Calu3 (cell line): ENCODE measurements around the gene ASTN1. TPM values are rescaled to one million over a fixed set of nuclear protein-coding genes. Genes with fewer than 3 reads are reported as not detected.

Source experiments
- BruUV-seq: library from RNA; stranded (reverse); fragments of 400-500 nt; replicated peaks from 2 replicates; lab custom pipeline; 2021; lab: Mats Ljungman, UMichigan
- CTCF ChIA-PET: fragments of 300-600 bp; sonication (Branson Sonifier 250); formaldehyde crosslinking; loops from one replicate; lab custom pipeline; 2022; ENCODE audit warnings: antibody characterized with exemption; lab: Charles Lee
- DNase-seq: peaks from one replicate; pipeline ENCODE4 v3.0.0; 2022
- H3K27ac Mint-ChIP-seq: one replicate; pipeline ENCODE4 v1.8.0; 2022; ENCODE audit warnings: mixed read lengths; ENCODE audit not compliant: unreplicated experiment
- H3K27me3 Mint-ChIP-seq: one replicate; pipeline ENCODE4 v1.8.0; 2022; ENCODE audit warnings: mixed read lengths; ENCODE audit not compliant: unreplicated experiment
- H3K36me3 Mint-ChIP-seq: one replicate; pipeline ENCODE4 v1.8.0; 2022; ENCODE audit warnings: mild to moderate bottlenecking, moderate library complexity, mixed read lengths; ENCODE audit not compliant: insufficient read depth, unreplicated experiment
- H3K4me1 Mint-ChIP-seq: one replicate; pipeline ENCODE4 v1.8.0; 2022; ENCODE audit warnings: mild to moderate bottlenecking, low read depth, mixed read lengths; ENCODE audit not compliant: unreplicated experiment
- H3K4me3 Mint-ChIP-seq: one replicate; pipeline ENCODE4 v1.8.0; 2022; ENCODE audit warnings: mild to moderate bottlenecking, low read depth, moderate library complexity, mixed read lengths; ENCODE audit not compliant: unreplicated experiment
- H3K9me3 Mint-ChIP-seq: one replicate; pipeline ENCODE4 v1.8.0; 2022; ENCODE audit warnings: low read depth, mixed read lengths; ENCODE audit not compliant: unreplicated experiment
- CTCF ChIP-seq: fragments of 200-600 bp; IDR thresholded peaks from one replicate; pipeline ENCODE4 v1.8.0; 2022; ENCODE audit warnings: antibody characterized with exemption; ENCODE audit not compliant: unreplicated experiment
- intact Hi-C: fragments of 100-400 bp; cut with micrococcal nuclease; formaldehyde crosslinking; loops from one replicate; pipeline ENCODE4 v1.10.0; 2022; ENCODE audit not compliant: unreplicated experiment
- total RNA-seq: library from RNA; stranded (reverse); gene quantifications from 2 replicates; pipeline ENCODE4 v1.2.3, GENCODE V29; 2022

Gene ASTN1
- total RNA-seq, 1 experiment from 2014 or later = not detected

- H3K4me1 Mint-ChIP-seq = no peaks in the 10 kb centered on the region
- H3K36me3 Mint-ChIP-seq = no peaks in the 10 kb centered on the region
- H3K4me3 Mint-ChIP-seq = no peak overlapping the region
- no TSS peak for BruUV-seq
- DNase-seq = no peak
- no peaks in the 10 kb centered on the region for H3K9me3 Mint-ChIP-seq
- peaks cover 83% of the 10 kb centered on the region for H3K27me3 Mint-ChIP-seq
- no peak for TF ChIP-seq CTCF
- CTCF ChIA-PET = interaction anchor here (0.5 to 0.7 kb wide), 2 partner anchors 198 to 753 kb away, joined by 3 read pairs; no protein-coding TSS in a partner anchor
- H3K27ac Mint-ChIP-seq = no peak overlapping the region
- intact Hi-C loops = no loop called here
Measured at GRCh38 chr1:177020851-177021589, 143.5 kb downstream of the ASTN1 start.

GRCh38 chr1:177017287-177017852 is 147.1 kb downstream of the ASTN1 start:
- Mint-ChIP-seq H3K27ac (no peak overlapping the region), H3K27me3 (peaks cover 74% of the 10 kb centered on the region), H3K9me3 (no peaks in the 10 kb centered on the region), H3K36me3 (no peaks in the 10 kb centered on the region), H3K4me1 (no peaks in the 10 kb centered on the region), H3K4me3 (no peak overlapping the region)
- BruUV-seq = no TSS peak
- CTCF ChIA-PET = no interaction called here
- TF ChIP-seq CTCF = no peak
- intact Hi-C loops = no loop called here
- DNase-seq = no peak

DNA sequence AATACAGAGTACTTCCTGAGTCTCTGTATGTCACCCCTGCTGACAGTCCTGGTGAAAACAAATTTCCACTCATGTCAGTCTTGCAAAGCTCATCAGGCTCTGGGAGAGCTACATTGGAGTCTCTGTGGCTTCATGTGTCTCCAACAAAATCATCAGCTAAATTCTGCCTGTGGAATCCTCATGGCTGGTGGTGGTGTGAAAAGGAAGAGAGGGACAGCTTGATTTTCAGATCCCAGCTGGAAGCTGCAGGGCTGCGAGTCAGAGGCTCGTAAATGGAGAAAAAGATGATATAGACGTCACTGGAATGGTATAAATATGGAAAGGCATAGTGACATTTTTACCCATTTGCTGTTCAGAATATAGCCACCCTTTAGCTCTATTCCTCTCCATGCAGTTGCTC is 150.2 kb downstream of the ASTN1 start:
- CTCF ChIA-PET = no interaction called here
- Mint-ChIP-seq H3K27ac (no peak overlapping the region), H3K27me3 (peaks cover 67% of the 10 kb centered on the region), H3K4me1 (no peaks in the 10 kb centered on the region), H3K36me3 (no peaks in the 10 kb centered on the region), H3K4me3 (no peak overlapping the region), H3K9me3 (no peaks in the 10 kb centered on the region)
- intact Hi-C loops = no loop called here
- no peak for TF ChIP-seq CTCF
- DNase-seq = no peak
- no TSS peak for BruUV-seq

DNA sequence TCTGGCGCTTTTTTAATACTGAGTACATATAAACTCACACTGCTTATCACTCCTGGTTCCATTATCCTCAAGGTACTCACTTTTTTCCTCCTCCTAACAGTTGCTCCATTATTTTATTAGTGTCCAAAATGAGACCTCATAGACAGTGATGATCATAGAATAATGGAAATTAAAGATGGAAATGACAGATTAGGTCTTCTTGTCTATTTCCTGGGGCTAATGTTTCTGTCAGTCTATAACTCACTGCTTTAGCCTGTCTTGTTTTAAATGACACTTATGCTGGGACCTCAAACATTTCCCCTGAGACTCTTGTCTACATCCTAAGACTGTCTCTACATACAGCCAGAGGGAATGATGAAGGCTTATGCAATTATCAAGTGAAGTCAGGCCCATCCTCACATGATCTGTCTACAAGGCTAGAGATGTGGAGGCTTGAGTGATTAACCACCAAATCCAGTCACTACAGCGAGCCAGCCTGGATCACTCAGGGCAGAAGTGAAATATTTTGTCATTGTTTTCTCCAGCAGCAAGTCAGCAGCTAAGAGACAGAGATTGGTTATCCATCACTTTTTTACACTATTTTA is 152.1 kb downstream of the ASTN1 start:
- Mint-ChIP-seq H3K27ac (no peak overlapping the region), H3K4me3 (no peak overlapping the region), H3K4me1 (no peaks in the 10 kb centered on the region), H3K9me3 (no peaks in the 10 kb centered on the region), H3K27me3 (peaks cover 70% of the 10 kb centered on the region), H3K36me3 (no peaks in the 10 kb centered on the region)
- CTCF ChIA-PET = interaction anchor here (0.6 kb wide), 1 partner anchor 63 kb away, joined by 5 read pairs; no protein-coding TSS in a partner anchor
- TF ChIP-seq CTCF = no peak
- intact Hi-C loops = no loop called here
- no peak for DNase-seq
- no TSS peak for BruUV-seq
